HFFc6 (cell line): ENCODE data around the gene THOC7. TPM values are rescaled to one million over a fixed set of nuclear protein-coding genes. Genes with fewer than 3 reads are reported as not detected.

Experiments
- DNase-seq: peaks from one replicate; pipeline ENCODE4 v3.0.0-alpha.2; 2018
- H3K27ac Mint-ChIP-seq: 2 replicates; pipeline ENCODE4 v1.8.0; 2020; ENCODE audit warnings: mild to moderate bottlenecking, mixed read lengths
- H3K27me3 Mint-ChIP-seq: 2 replicates; pipeline ENCODE4 v1.8.0; 2021; ENCODE audit warnings: mild to moderate bottlenecking, moderate library complexity, mixed read lengths; ENCODE audit not compliant: insufficient read depth
- H3K36me3 Mint-ChIP-seq: 2 replicates; pipeline ENCODE4 v1.8.0; 2021; ENCODE audit warnings: low read depth, mixed read lengths
- H3K4me1 Mint-ChIP-seq: 2 replicates; pipeline ENCODE4 v1.8.0; 2020; ENCODE audit warnings: low read depth, mixed read lengths
- H3K4me3 Mint-ChIP-seq: 2 replicates; pipeline ENCODE4 v1.8.0; 2020; ENCODE audit warnings: mild to moderate bottlenecking, moderate library complexity, mixed read lengths
- H3K9me3 Mint-ChIP-seq: 2 replicates; pipeline ENCODE4 v1.8.0; 2020; ENCODE audit warnings: mild to moderate bottlenecking, mixed read lengths
- CTCF ChIP-seq: fragments of 200-600 bp; sonication (generic); IDR thresholded peaks from 2 replicates; pipeline ENCODE4 v1.5.0; 2021; ENCODE audit warnings: antibody characterized with exemption, mild to moderate bottlenecking
- total RNA-seq, 6 experiments: library from RNA; stranded (reverse); fragmentation: NEBNext Ultra II Directional; extraction: Animal tissue kit (Norgen Biotek cat#: 25700); gene quantifications; 2 replicates in 1 of 6; 3 replicates in 5 of 6; pipeline ENCODE4 v1.2.3, GENCODE V29; 2021

Gene THOC7
- total RNA-seq, 6 experiments from 2014 or later: 68.2 to 82.5 (median 74.3) TPM

- TF ChIP-seq CTCF: no peak
- DNase-seq: no peak
- no peaks in the 10 kb centered on the region for H3K9me3 Mint-ChIP-seq
- H3K27me3 Mint-ChIP-seq: no peaks in the 10 kb centered on the region
- H3K36me3 Mint-ChIP-seq: peaks cover 9% of the 10 kb centered on the region; the same call in 1 of the 2 replicates
- no peak overlapping the region for H3K27ac Mint-ChIP-seq
- no peak overlapping the region for H3K4me3 Mint-ChIP-seq
- peaks cover 12% of the 10 kb centered on the region for H3K4me1 Mint-ChIP-seq
These were observed 21.5 kb downstream of the THOC7 start for GRCh38 chr3:63842127-63842526.

- DNase-seq: no peak
- TF ChIP-seq CTCF: no peak
- Mint-ChIP-seq H3K4me1 (peaks cover 12% of the 10 kb centered on the region), H3K4me3 (no peak overlapping the region), H3K27ac (no peak overlapping the region), H3K27me3 (no peaks in the 10 kb centered on the region), H3K9me3 (no peaks in the 10 kb centered on the region), H3K36me3 (peaks cover 9% of the 10 kb centered on the region; the same call in 1 of the 2 replicates)
These were observed 21.9 kb downstream of the THOC7 start for GRCh38 chr3:63841704-63842103.

- Mint-ChIP-seq H3K4me1 (no peaks in the 10 kb centered on the region), H3K36me3 (peaks cover 11% of the 10 kb centered on the region; the same call in 1 of the 2 replicates), H3K27ac (no peak overlapping the region), H3K27me3 (no peaks in the 10 kb centered on the region), H3K4me3 (no peak overlapping the region), H3K9me3 (no peaks in the 10 kb centered on the region)
- TF ChIP-seq CTCF: no peak
- DNase-seq: no peak
These were observed 31.2 kb downstream of the THOC7 start for GRCh38 chr3:63832395-63832794.

GRCh38 chr3:63830526-63830925 is 33.1 kb downstream of the THOC7 start:
- no peak for DNase-seq
- H3K27me3 Mint-ChIP-seq: no peaks in the 10 kb centered on the region; the same call in 1 of the 2 replicates
- H3K36me3 Mint-ChIP-seq: peaks cover 15% of the 10 kb centered on the region; the same call in 1 of the 2 replicates
- no peak overlapping the region for H3K4me3 Mint-ChIP-seq
- peaks cover 5% of the 10 kb centered on the region for H3K4me1 Mint-ChIP-seq
- H3K27ac Mint-ChIP-seq: no peak overlapping the region
- H3K9me3 Mint-ChIP-seq: no peaks in the 10 kb centered on the region
- no peak for TF ChIP-seq CTCF

GRCh38 chr3:63824309-63824708 is 39.3 kb downstream of the THOC7 start:
- H3K27ac Mint-ChIP-seq: peak overlapping the region; percentile 70; the same call in 1 of the 2 replicates
- no peaks in the 10 kb centered on the region for H3K9me3 Mint-ChIP-seq
- H3K4me3 Mint-ChIP-seq: peak overlapping the region; percentile 37; the same call in 1 of the 2 replicates
- H3K36me3 Mint-ChIP-seq: peaks cover 9% of the 10 kb centered on the region; the same call in 1 of the 2 replicates
- peaks cover 26% of the 10 kb centered on the region for H3K4me1 Mint-ChIP-seq
- DNase-seq: peak; percentile 57
- H3K27me3 Mint-ChIP-seq: no peaks in the 10 kb centered on the region; the same call in none of the 2 replicates
- TF ChIP-seq CTCF: no peak

- no peak within 1 kb of the TSS for H3K27ac Mint-ChIP-seq
- TF ChIP-seq CTCF: no peak
- no peak for DNase-seq
- H3K4me3 Mint-ChIP-seq: no peak within 1 kb of the TSS
- H3K9me3 Mint-ChIP-seq: no peaks in the 10 kb centered on the region
- peaks cover 5% of the 10 kb centered on the region; the same call in 1 of the 2 replicates for H3K36me3 Mint-ChIP-seq
- no peaks in the 10 kb centered on the region; the same call in 1 of the 2 replicates for H3K27me3 Mint-ChIP-seq
- H3K4me1 Mint-ChIP-seq: peaks cover 12% of the 10 kb centered on the region
These were observed 44.5 kb downstream of the THOC7 start, which contains the start of gene C3orf49 for GRCh38 chr3:63819151-63819398. Gene C3orf49 (plus strand): TSS chr3:63819299. CDS start chr3:63819472, 173 bp downstream.
